ENCODE data around the gene PALS1.

DNA sequence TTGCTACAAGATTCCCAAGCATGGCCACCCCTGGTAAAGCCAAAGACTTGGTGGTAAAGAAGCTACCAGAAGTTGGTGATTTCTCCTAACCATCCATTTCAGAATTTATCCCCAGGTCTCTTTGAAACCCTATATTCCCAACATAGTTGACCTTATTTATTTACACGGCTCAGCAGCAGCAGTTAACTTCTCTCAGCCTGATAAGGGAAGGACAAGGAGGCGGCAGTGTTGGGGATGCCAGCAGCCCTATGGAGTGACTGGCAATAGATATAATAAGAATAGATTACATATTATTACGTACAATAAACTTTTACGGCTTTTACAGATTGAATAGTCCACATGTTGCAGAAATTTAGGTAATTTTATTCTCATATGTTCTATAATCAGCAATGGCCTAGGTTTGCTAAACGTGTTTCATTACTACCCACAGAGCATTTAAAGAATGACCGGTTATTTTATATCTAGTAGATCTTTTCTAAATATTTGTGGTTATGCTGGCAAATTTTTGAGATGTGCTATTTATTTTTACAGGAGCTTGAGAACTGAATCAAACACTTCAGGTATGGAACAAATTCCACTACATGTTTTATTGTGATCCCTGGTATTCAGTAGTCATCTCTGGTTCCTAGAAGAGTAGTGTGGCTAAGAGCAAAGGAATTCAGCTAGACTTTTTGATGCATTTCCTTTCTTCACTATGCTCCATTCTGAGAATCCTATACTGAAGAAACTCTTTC lies 19.8 kb upstream of the PALS1 start:
- TF ChIP-seq, protein P1, sequence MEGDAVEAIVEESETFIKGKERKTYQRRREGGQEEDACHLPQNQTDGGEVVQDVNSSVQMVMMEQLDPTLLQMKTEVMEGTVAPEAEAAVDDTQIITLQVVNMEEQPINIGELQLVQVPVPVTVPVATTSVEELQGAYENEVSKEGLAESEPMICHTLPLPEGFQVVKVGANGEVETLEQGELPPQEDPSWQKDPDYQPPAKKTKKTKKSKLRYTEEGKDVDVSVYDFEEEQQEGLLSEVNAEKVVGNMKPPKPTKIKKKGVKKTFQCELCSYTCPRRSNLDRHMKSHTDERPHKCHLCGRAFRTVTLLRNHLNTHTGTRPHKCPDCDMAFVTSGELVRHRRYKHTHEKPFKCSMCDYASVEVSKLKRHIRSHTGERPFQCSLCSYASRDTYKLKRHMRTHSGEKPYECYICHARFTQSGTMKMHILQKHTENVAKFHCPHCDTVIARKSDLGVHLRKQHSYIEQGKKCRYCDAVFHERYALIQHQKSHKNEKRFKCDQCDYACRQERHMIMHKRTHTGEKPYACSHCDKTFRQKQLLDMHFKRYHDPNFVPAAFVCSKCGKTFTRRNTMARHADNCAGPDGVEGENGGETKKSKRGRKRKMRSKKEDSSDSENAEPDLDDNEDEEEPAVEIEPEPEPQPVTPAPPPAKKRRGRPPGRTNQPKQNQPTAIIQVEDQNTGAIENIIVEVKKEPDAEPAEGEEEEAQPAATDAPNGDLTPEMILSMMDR (IDR thresholded peaks at IDR 0.05), result no peak
- no peak for TF ChIP-seq POLR2A (IDR thresholded peaks at IDR 0.05)

All from right lobe of liver (tissue), 4 donors.